Endothelial cell of umbilical vein (primary cell): ENCODE measurements around the gene STX5. TPM values are rescaled to one million over a fixed set of nuclear protein-coding genes. Genes with fewer than 3 reads are reported as not detected.

ENCODE experiments used
- BruUV-seq: library from RNA; stranded (reverse); fragments of 400-500 nt; replicated peaks from 2 replicates; lab custom pipeline; 2021; lab: Mats Ljungman, UMichigan
- CTCF ChIA-PET: fragments of 300-600, 350-600 bp; sonication (Branson Sonifier 250); formaldehyde crosslinking; loops from one replicate; lab custom pipeline; 2021; ENCODE audit warnings: antibody characterized with exemption, inconsistent platforms; lab: Charles Lee
- POLR2A ChIA-PET: fragments of 300-600, 350-600 bp; sonication (Branson Sonifier 250); formaldehyde crosslinking; loops from one replicate; lab custom pipeline; 2021; ENCODE audit warnings: antibody characterized with exemption, inconsistent platforms; lab: Charles Lee
- DNase-seq: peaks from one replicate; pipeline ENCODE4 v3.0.0-alpha.2; 2011; ENCODE audit warnings: low read depth, low spot score
- FAIRE-seq: peaks from 2 replicates; lab custom pipeline; 2011; peaks lifted over from hg19 to GRCh38; lab: Jason Lieb, UNC
- H2AFZ ChIP-seq: 2 replicates; pipeline ENCODE4 v1.6.0; 2012; ENCODE audit warnings: low read depth, low read length, control low read depth, inconsistent platforms
- H3K27ac ChIP-seq: 2 replicates; pipeline ENCODE4 v1.5.1; 2011; ENCODE audit warnings: low read depth, mild to moderate bottlenecking, control low read depth, low read length, moderate library complexity; ENCODE audit not compliant: insufficient read depth
- H3K27me3 ChIP-seq, 2 experiments: 2 replicates each; pipeline versions ENCODE4 v1.6.0 to v1.6.1; 2011; ENCODE audit warnings: low read length in 2 of 2, mixed read lengths in 1 of 2; ENCODE audit not compliant: control insufficient read depth in 2 of 2, insufficient read depth in 2 of 2
- H3K36me3 ChIP-seq, 2 experiments: 2 replicates in 1 of 2; 3 replicates in 1 of 2; pipeline ENCODE4 v1.5.1; 2011; ENCODE audit warnings: low read length in 2 of 2, mild to moderate bottlenecking in 1 of 2, moderate library complexity in 1 of 2; ENCODE audit not compliant: control insufficient read depth in 2 of 2, insufficient read depth in 2 of 2; ENCODE audit errors: extremely low read depth in 1 of 2
- H3K4me1 ChIP-seq: 3 replicates; pipeline ENCODE4 v1.5.1; 2011; ENCODE audit warnings: mild to moderate bottlenecking, low read length; ENCODE audit not compliant: control insufficient read depth, insufficient read depth; ENCODE audit errors: extremely low read depth
- H3K4me2 ChIP-seq: 2 replicates; pipeline ENCODE4 v1.6.1; 2011; ENCODE audit warnings: low read length, control low read depth, mixed read lengths; ENCODE audit not compliant: insufficient read depth
- H3K4me3 ChIP-seq, 3 experiments: fragments of 200-600 bp in 1 of 3; sonication (generic), shearing (Covaris generic) in 1 of 3; replicated peaks in 1 of 3; 2 replicates each; pipeline ENCODE4 v1.5.1; 2011 to 2016; ENCODE audit warnings: control low read depth in 3 of 3, low read length in 3 of 3, mild to moderate bottlenecking in 2 of 3, inconsistent platforms in 1 of 3, low read depth in 1 of 3, moderate library complexity in 1 of 3; ENCODE audit not compliant: insufficient read depth in 1 of 3
- H3K79me2 ChIP-seq: 2 replicates; pipeline ENCODE4 v1.6.0; 2012; ENCODE audit warnings: low read length, inconsistent platforms; ENCODE audit not compliant: control insufficient read depth, insufficient read depth
- H3K9ac ChIP-seq: replicated peaks from 2 replicates; pipeline ENCODE3; 2011; ENCODE audit warnings: low read length, control low read depth; ENCODE audit not compliant: insufficient read depth; ENCODE audit errors: extremely low read depth
- H3K9me1 ChIP-seq: replicated peaks from 3 replicates; pipeline ENCODE4 v1.6.0; 2011; ENCODE audit warnings: mild to moderate bottlenecking, low read length; ENCODE audit not compliant: control insufficient read depth, insufficient read depth; ENCODE audit errors: extremely low read depth
- H3K9me3 ChIP-seq: replicated peaks from 2 replicates; pipeline ENCODE4 v1.5.1; 2012; ENCODE audit warnings: low read length, inconsistent platforms; ENCODE audit not compliant: control insufficient read depth, insufficient read depth
- H4K20me1 ChIP-seq: replicated peaks from 2 replicates; pipeline ENCODE3; 2011; ENCODE audit warnings: mild to moderate bottlenecking, low read length; ENCODE audit not compliant: control insufficient read depth, insufficient read depth; ENCODE audit errors: extremely low read depth
- CTCF ChIP-seq, 2 donors: IDR thresholded peaks; 1 replicate in 1 of 2; 2 replicates in 1 of 2; pipeline ENCODE4 v1.5.1; 2011; ENCODE audit warnings: low read length in 2 of 2, mild to moderate bottlenecking in 2 of 2, moderate library complexity in 2 of 2, control low read depth in 1 of 2, inconsistent platforms in 1 of 2, low read depth in 1 of 2; ENCODE audit not compliant: insufficient read depth in 1 of 2; ENCODE audit errors: extremely low read depth in 1 of 2
- EZH2 ChIP-seq: IDR thresholded peaks from 2 replicates; pipeline ENCODE4 v1.6.1; 2012; ENCODE audit warnings: borderline replicate concordance, low read depth, mild to moderate bottlenecking, moderate library complexity, low read length, inconsistent platforms; ENCODE audit not compliant: severe bottlenecking
- FOS ChIP-seq: IDR thresholded peaks from 2 replicates; pipeline ENCODE4 v1.6.1; 2011; ENCODE audit warnings: mild to moderate bottlenecking, low read length, moderate library complexity, borderline replicate concordance; ENCODE audit not compliant: insufficient read depth
- GATA2 ChIP-seq: IDR thresholded peaks from 2 replicates; pipeline ENCODE4 v1.7.0; 2011; ENCODE audit warnings: low read depth, mild to moderate bottlenecking, moderate library complexity, mixed read lengths, low read length; ENCODE audit not compliant: insufficient read length, insufficient read depth
- JUN ChIP-seq: IDR thresholded peaks from 2 replicates; pipeline ENCODE4 v1.6.1; 2011; ENCODE audit warnings: borderline replicate concordance, low read depth; ENCODE audit not compliant: insufficient read length, insufficient read depth
- MYC ChIP-seq: IDR thresholded peaks from one replicate; pipeline ENCODE4 v1.6.1; 2011; ENCODE audit warnings: mild to moderate bottlenecking, low read depth, low read length
- POLR2A ChIP-seq: IDR thresholded peaks from 2 replicates; pipeline ENCODE4 v1.6.1; 2012; ENCODE audit warnings: low read depth, mild to moderate bottlenecking, control low read depth, low read length
- POLR2AphosphoS5 ChIP-seq: IDR thresholded peaks from 2 replicates; pipeline ENCODE4 v1.6.1; 2012; ENCODE audit warnings: low read depth, mild to moderate bottlenecking, control low read depth, low read length, moderate library complexity; ENCODE audit not compliant: insufficient read depth
- dilution Hi-C: fragments of 300-500 bp; cut with MboI; formaldehyde crosslinking; loops from one replicate; pipeline ENCODE4 v1.15.0; 2019; ENCODE audit warnings: low sequenced_read_pairs; ENCODE audit not compliant: extremely low pct_ligation_motif_present
- intact Hi-C: fragments of 100-400 bp; cut with micrococcal nuclease; formaldehyde crosslinking; loops from one replicate; pipeline ENCODE4 v1.10.0; 2022
- polyA plus RNA-seq, 4 experiments: library from polyadenylated mRNA; depleted of rRNA in 3 of 4; stranded (reverse) in 3 of 4; unstranded in 1 of 4; fragments of >200 nt; gene quantifications; 2 replicates each; pipeline versions ENCODE4 v1.2.1 to v1.2.3, GENCODE V29; 2011 to 2012; ENCODE audit warnings: missing spikeins in 1 of 4
- total RNA-seq: library from RNA; stranded (reverse); gene quantifications from 2 replicates; pipeline ENCODE4 v1.2.3, GENCODE V29; 2021
- TF ChIP-seq, protein P1 (sequence below): IDR thresholded peaks from 2 replicates; pipeline ENCODE4 v1.6.1; 2011; ENCODE audit not compliant: insufficient read depth, insufficient read length

The STX5 gene
- total and polyA plus RNA-seq, 2 donors (not counting 3 experiments of a cell fraction or from before 2014, with no cell fraction given) = 41.3 to 46.4 TPM

GRCh38 chr11:62850911-62851806 lies 19.3 kb upstream of the STX5 start:
- Histone ChIP-seq H3K27ac (no peak overlapping the region), H3K9me3 (no peaks in the 10 kb centered on the region), H3K36me3 (peaks cover 12 to 29% of the 10 kb centered on the region in 2 experiments), H3K9me1 (no peaks in the 10 kb centered on the region), H4K20me1 (peaks cover 10% of the 10 kb centered on the region), H2AFZ (no peak overlapping the region), H3K4me2 (no peak overlapping the region), H3K27me3 (no peaks in the 10 kb centered on the region), H3K4me3 (no peak overlapping the region), H3K79me2 (peaks cover 31% of the 10 kb centered on the region), H3K9ac (no peak overlapping the region), H3K4me1 (peaks cover 18% of the 10 kb centered on the region)
- no TSS peak for BruUV-seq
- DNase-seq (no peak), FAIRE-seq (peak; percentile 18)
- TF ChIP-seq CTCF (IDR thresholded peaks at IDR 0.05; ENCODE audit: extremely low read depth in 1 of 2, insufficient read depth in 1 of 2, low read depth in 1 of 2, low read length in 2 of 2) = no peak
- TF ChIP-seq GATA2 = no peak
- no peak for TF ChIP-seq EZH2
- peak; percentile 86 for TF ChIP-seq POLR2AphosphoS5
- no peak for TF ChIP-seq MYC
- TF ChIP-seq, protein P1, sequence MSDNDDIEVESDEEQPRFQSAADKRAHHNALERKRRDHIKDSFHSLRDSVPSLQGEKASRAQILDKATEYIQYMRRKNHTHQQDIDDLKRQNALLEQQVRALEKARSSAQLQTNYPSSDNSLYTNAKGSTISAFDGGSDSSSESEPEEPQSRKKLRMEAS = no peak
- no peak for TF ChIP-seq FOS
- TF ChIP-seq POLR2A = peak; percentile 87
- TF ChIP-seq JUN = no peak
- intact Hi-C loops = no loop called here
- dilution Hi-C loops = no loop called here
- CTCF ChIA-PET = interaction anchor here (0.8 to 1.8 kb wide), 6 partner anchors 12 to 65 kb away, joined by 3 to 5 read pairs (median 4); partner anchors contain the start of gene SLC3A2
- POLR2A ChIA-PET = interaction anchor here (0.6 to 9.3 kb wide), 3 partner anchors 11 to 181 kb away, joined by 3 to 186 read pairs (median 4); partner anchors contain the start of gene WDR74
